Tibial nerve (tissue), 4 donors: Measurements from ENCODE around the gene PCDHGB1. TPM values are rescaled to one million over a fixed set of nuclear protein-coding genes. Genes with fewer than 3 reads are reported as not detected.
A peak's percentile ranks its signal among the peaks of the same experiment; 100 is the strongest.
"Not testable (repeated sequence)": the region's sequence is repeated elsewhere in the genome, so short reads cannot be mapped to it uniquely, and the experiment has no call there.

Experiments
- DNase-seq, 2 donors: peaks; one replicate each; pipeline ENCODE4 v3.0.0-alpha.2; 2019; ENCODE audit warnings: low spot score in 2 of 2
- H3K27ac ChIP-seq, 4 donors: fragments of 200-600 bp; sonication (generic) in 3 of 4; one replicate each; pipeline ENCODE4 v1.5.1; 2017 to 2019; ENCODE audit warnings: mild to moderate bottlenecking in 1 of 4
- H3K27me3 ChIP-seq, 2 donors: fragments of 200-600 bp; sonication (generic) in 1 of 2; one replicate each; pipeline versions ENCODE4 v1.5.1 to v1.6.0; 2017 to 2019
- H3K36me3 ChIP-seq, 3 donors: fragments of 200-600 bp; sonication (generic); one replicate each; pipeline ENCODE4 v1.5.1; 2018 to 2019
- H3K4me1 ChIP-seq, 4 donors: fragments of 200-600 bp; sonication (generic) in 3 of 4; one replicate each; pipeline ENCODE4 v1.5.1; 2017 to 2019
- H3K4me3 ChIP-seq, 4 donors: fragments of 200-600 bp; sonication (generic) in 3 of 4; one replicate each; pipeline ENCODE4 v1.5.1; 2017 to 2019; ENCODE audit warnings: mild to moderate bottlenecking in 1 of 4, moderate library complexity in 1 of 4
- H3K9me3 ChIP-seq, 4 donors: fragments of 200-600 bp; sonication (generic) in 3 of 4; one replicate each; pipeline ENCODE4 v1.5.1; 2017 to 2019
- CTCF ChIP-seq, 5 experiments: fragments of 200-600 bp in 3 of 5; fragments of 450-650 bp in 2 of 5; sonication (generic) in 3 of 5; IDR thresholded peaks; one replicate each; pipeline ENCODE4 v1.5.1; 2016 to 2019; ENCODE audit warnings: antibody characterized with exemption in 5 of 5, mild to moderate bottlenecking in 3 of 5, moderate library complexity in 2 of 5
- EP300 ChIP-seq, 2 donors: sonication (generic); formaldehyde crosslinking; IDR thresholded peaks; one replicate each; pipeline ENCODE4 v1.6.1; 2017; ENCODE audit warnings: antibody characterized with exemption in 2 of 2, mild to moderate bottlenecking in 1 of 2
- POLR2A ChIP-seq, 2 donors: fragments of 450-650 bp; IDR thresholded peaks; one replicate each; pipeline ENCODE4 v1.6.1; 2017; ENCODE audit warnings: antibody characterized with exemption in 2 of 2, mild to moderate bottlenecking in 2 of 2, moderate library complexity in 2 of 2
- WGBS, 2 donors: methylation state at CpG; one replicate each; pipeline ENCODE4 v1.1.5; 2018; 5-methylcytosine and 5-hydroxymethylcytosine counted together
- total RNA-seq, 4 donors: library from RNA; depleted of rRNA; stranded (reverse); fragments of >200 nt; gene quantifications; one replicate each; pipeline ENCODE4 v1.1.0, GENCODE V29; 2016

Gene PCDHGB1
- total RNA-seq, 4 donors from 2014 or later = 4.3 to 8.4 (median 6.8) TPM

- DNase-seq, H3K4me1 ChIP-seq, H3K27me3 ChIP-seq, H3K27ac ChIP-seq: not testable (repeated sequence)
- Histone ChIP-seq H3K36me3 (peaks cover 0 to 13% (median 0%) of the 10 kb centered on the region in 3 donors), H3K4me3 (peak within 1 kb of the TSS in 2 of 4 donors; percentile 8 to 30), H3K9me3 (peaks cover 9 to 94% (median 51%) of the 10 kb centered on the region in 4 donors)
- WGBS, 2 donors = 6 to 11% methylated on average over 21 to 26 of the region's 43 CpGs
- peak in 4 of 5 experiments; percentile 16 to 37 (median 30) for TF ChIP-seq CTCF (IDR thresholded peaks at IDR 0.05)
These were observed 48.1 kb downstream of the PCDHGB1 start, which contains the start of gene PCDHGB5 for GRCh38 chr5:141397756-141398551. Gene PCDHGB5, plus strand, starts transcription at chr5:141397947. Its CDS starts 181 bp downstream, at chr5:141398128.

- TF ChIP-seq POLR2A (IDR thresholded peaks at IDR 0.05) (no peak), EP300 (IDR thresholded peaks at IDR 0.05) (no peak)
- H3K36me3 ChIP-seq = peaks cover 0 to 8% (median 0%) of the 10 kb centered on the region in 3 donors
- WGBS, 2 donors = 22 to 38% methylated on average over 15 of the region's 15 CpGs
- DNase-seq = no peak
- H3K4me3 ChIP-seq = no peak overlapping the region
- no peaks in the 10 kb centered on the region for H3K27me3 ChIP-seq
- no peaks in the 10 kb centered on the region for H3K4me1 ChIP-seq
- H3K9me3 ChIP-seq = peaks cover 5 to 94% (median 49%) of the 10 kb centered on the region in 4 donors
- no peak overlapping the region for H3K27ac ChIP-seq
These were observed 48.7 kb downstream of the PCDHGB1 start for GRCh38 chr5:141398608-141399007.

- Histone ChIP-seq H3K9me3 (peaks cover 3 to 94% (median 50%) of the 10 kb centered on the region in 4 donors), H3K27ac (no peak overlapping the region), H3K4me3 (no peak overlapping the region), H3K27me3 (no peaks in the 10 kb centered on the region), H3K36me3 (peaks cover 0 to 14% (median 0%) of the 10 kb centered on the region in 3 donors), H3K4me1 (no peaks in the 10 kb centered on the region)
- WGBS, 2 donors = 26 to 31% methylated on average over 45 to 49 of the region's 61 CpGs
- DNase-seq = no peak
- TF ChIP-seq CTCF (IDR thresholded peaks at IDR 0.05) (no peak), POLR2A (IDR thresholded peaks at IDR 0.05) (no peak), EP300 (IDR thresholded peaks at IDR 0.05) (no peak)
These were observed 49.8 kb downstream of the PCDHGB1 start for GRCh38 chr5:141399555-141400258.

Other genes starting within 250 kb of the PCDHGB1 start
- 1 to 10 TPM; 3.9 to 7.4 (median 4.9) TPM for gene PCDHB3, start 249.6 kb upstream of the PCDHGB1 start, total RNA-seq
- gene PCDHB4, start 228.3 kb upstream of the PCDHGB1 start, total RNA-seq = 10 to 100 TPM in 3 of 4 donors, 1 to 10 TPM in 1; 7.3 to 19.8 (median 14.8) TPM
- gene PCDHB5, start 214.9 kb upstream of the PCDHGB1 start, total RNA-seq = 10 to 100 TPM in 2 of 4 donors, 1 to 10 TPM in 2; 5.9 to 15.5 (median 9.6) TPM
- gene PCDHB6, start 200.0 kb upstream of the PCDHGB1 start, total RNA-seq = 1 to 10 TPM; 1.8 to 3.7 (median 2.4) TPM
- 1 to 10 TPM; 4.4 to 7.1 (median 5.5) TPM for gene PCDHB7, start 177.5 kb upstream of the PCDHGB1 start, total RNA-seq
- gene PCDHB8, start 172.3 kb upstream of the PCDHGB1 start, total RNA-seq = 1 to 10 TPM; 1.0 to 4.2 (median 3.5) TPM
- gene PCDHB16, start 167.7 kb upstream of the PCDHGB1 start, total RNA-seq = 10 to 100 TPM in 3 of 4 donors, 1 to 10 TPM in 1; 9.2 to 17.7 (median 14.6) TPM
- gene PCDHB9, start 162.9 kb upstream of the PCDHGB1 start, total RNA-seq = 1 to 10 TPM; 4.6 to 9.2 (median 7.4) TPM
- 10 to 100 TPM in 1 of 4 donors, 1 to 10 TPM in 3; 4.8 to 10.4 (median 5.6) TPM for gene PCDHB10, start 157.7 kb upstream of the PCDHGB1 start, total RNA-seq
- gene PCDHB11, start 150.5 kb upstream of the PCDHGB1 start, total RNA-seq = 1 to 10 TPM; 6.9 to 8.6 (median 7.6) TPM
- 10 to 100 TPM in 3 of 4 donors, 1 to 10 TPM in 1; 5.7 to 12.6 (median 12.2) TPM for gene PCDHB12, start 141.4 kb upstream of the PCDHGB1 start, total RNA-seq
- 1 to 10 TPM; 8.2 to 9.8 (median 9.2) TPM for gene PCDHB13, start 136.2 kb upstream of the PCDHGB1 start, total RNA-seq
- 10 to 100 TPM in 2 of 4 donors, 1 to 10 TPM in 2; 6.6 to 13.0 (median 10.3) TPM for gene PCDHB14, start 126.8 kb upstream of the PCDHGB1 start, total RNA-seq
- gene PCDHB15, start 104.7 kb upstream of the PCDHGB1 start, total RNA-seq = 1 to 10 TPM; 5.4 to 7.6 (median 6.4) TPM
- gene SLC25A2, start 46.0 kb upstream of the PCDHGB1 start, total RNA-seq = 1 to 10 TPM in 1 of 4 donors, under 1 TPM in 1, not detected in 2; 0.42 to 4.8 TPM
- 10 to 100 TPM; 49.5 to 80.0 (median 59.5) TPM for gene TAF7, start 29.3 kb upstream of the PCDHGB1 start, total RNA-seq
- gene PCDHGA1, start 19.6 kb upstream of the PCDHGB1 start, total RNA-seq = 1 to 10 TPM in 3 of 4 donors, under 1 TPM in 1; 0.90 to 2.5 (median 1.8) TPM
- 10 to 100 TPM in 3 of 4 donors, 1 to 10 TPM in 1; 9.6 to 20.4 (median 12.7) TPM for gene PCDHGA2, start 11.3 kb upstream of the PCDHGB1 start, total RNA-seq
- 10 to 100 TPM in 1 of 4 donors, 1 to 10 TPM in 3; 6.5 to 10.5 (median 8.7) TPM for gene PCDHGA3, start 6.3 kb upstream of the PCDHGB1 start, total RNA-seq
- gene PCDHGA4, start 4.9 kb downstream of the PCDHGB1 start, total RNA-seq = 10 to 100 TPM in 2 of 4 donors, 1 to 10 TPM in 2; 5.1 to 13.5 (median 9.2) TPM
- 10 to 100 TPM in 2 of 4 donors, 1 to 10 TPM in 2; 9.2 to 14.0 (median 10.4) TPM for gene PCDHGB2, start 9.9 kb downstream of the PCDHGB1 start, total RNA-seq
- 10 to 100 TPM in 3 of 4 donors, 1 to 10 TPM in 1; 8.2 to 13.2 (median 12.1) TPM for gene PCDHGA5, start 14.1 kb downstream of the PCDHGB1 start, total RNA-seq
- gene PCDHGB3, start 20.1 kb downstream of the PCDHGB1 start, total RNA-seq = 10 to 100 TPM in 2 of 4 donors, 1 to 10 TPM in 2; 7.8 to 12.4 (median 10.1) TPM
- 10 to 100 TPM in 2 of 4 donors, 1 to 10 TPM in 2; 7.4 to 12.3 (median 10.1) TPM for gene PCDHGA6, start 23.8 kb downstream of the PCDHGB1 start, total RNA-seq
- 10 to 100 TPM in 1 of 4 donors, 1 to 10 TPM in 3; 7.6 to 12.2 (median 9.2) TPM for gene PCDHGA7, start 32.6 kb downstream of the PCDHGB1 start, total RNA-seq
- 10 to 100 TPM in 3 of 4 donors, 1 to 10 TPM in 1; 9.3 to 12.3 (median 11.1) TPM for gene PCDHGB4, start 37.6 kb downstream of the PCDHGB1 start, total RNA-seq
- gene PCDHGA8, start 42.5 kb downstream of the PCDHGB1 start, total RNA-seq = 1 to 10 TPM; 5.5 to 9.3 (median 6.6) TPM
- 10 to 100 TPM in 3 of 4 donors, 1 to 10 TPM in 1; 9.9 to 22.4 (median 16.2) TPM for gene PCDHGB5, start 47.8 kb downstream of the PCDHGB1 start, total RNA-seq
- gene PCDHGA9, start 52.7 kb downstream of the PCDHGB1 start, total RNA-seq = 10 to 100 TPM in 3 of 4 donors, 1 to 10 TPM in 1; 8.4 to 13.8 (median 11.9) TPM
- 10 to 100 TPM in 3 of 4 donors, 1 to 10 TPM in 1; 9.2 to 16.8 (median 13.9) TPM for gene PCDHGB6, start 57.9 kb downstream of the PCDHGB1 start, total RNA-seq
- gene PCDHGA10, start 62.9 kb downstream of the PCDHGB1 start, total RNA-seq = 10 to 100 TPM in 2 of 4 donors, 1 to 10 TPM in 2; 7.6 to 15.0 (median 10.6) TPM
- gene PCDHGB7, start 67.6 kb downstream of the PCDHGB1 start, total RNA-seq = 10 to 100 TPM; 14.6 to 19.2 (median 18.0) TPM
- 1 to 10 TPM; 8.3 to 9.3 (median 8.9) TPM for gene PCDHGA11, start 71.0 kb downstream of the PCDHGB1 start, total RNA-seq
- 10 to 100 TPM in 2 of 4 donors, 1 to 10 TPM in 2; 7.9 to 19.8 (median 10.1) TPM for gene PCDHGA12, start 80.4 kb downstream of the PCDHGB1 start, total RNA-seq
- gene PCDHGC3, start 125.9 kb downstream of the PCDHGB1 start, total RNA-seq = 10 to 100 TPM; 40.4 to 77.7 (median 56.3) TPM
- 10 to 100 TPM in 1 of 4 donors, 1 to 10 TPM in 3; 3.3 to 11.7 (median 5.1) TPM for gene PCDHGC4, start 134.9 kb downstream of the PCDHGB1 start, total RNA-seq
- gene PCDHGC5, start 139.0 kb downstream of the PCDHGB1 start, total RNA-seq = 1 to 10 TPM; 3.1 to 5.9 (median 3.8) TPM